ENCODE measurements around the gene CFDP1. TPM values are rescaled to one million over a fixed set of nuclear protein-coding genes. Genes with fewer than 3 reads are reported as not detected.

CFDP1 gene
- total RNA-seq, 1 donor from 2014 or later = 49.0 TPM

- Histone ChIP-seq H3K4me1 (peaks cover 8% of the 10 kb centered on the region), H3K36me3 (peaks cover 29% of the 10 kb centered on the region), H3K9me3 (no peaks in the 10 kb centered on the region), H3K27me3 (no peaks in the 10 kb centered on the region), H3K27ac (no peak overlapping the region), H3K4me3 (no peak overlapping the region)
- DNase-seq = no peak
- intact Hi-C loops (cut with DNase I) = no loop called here
- no peak for ATAC-seq
- TF ChIP-seq, protein P1, sequence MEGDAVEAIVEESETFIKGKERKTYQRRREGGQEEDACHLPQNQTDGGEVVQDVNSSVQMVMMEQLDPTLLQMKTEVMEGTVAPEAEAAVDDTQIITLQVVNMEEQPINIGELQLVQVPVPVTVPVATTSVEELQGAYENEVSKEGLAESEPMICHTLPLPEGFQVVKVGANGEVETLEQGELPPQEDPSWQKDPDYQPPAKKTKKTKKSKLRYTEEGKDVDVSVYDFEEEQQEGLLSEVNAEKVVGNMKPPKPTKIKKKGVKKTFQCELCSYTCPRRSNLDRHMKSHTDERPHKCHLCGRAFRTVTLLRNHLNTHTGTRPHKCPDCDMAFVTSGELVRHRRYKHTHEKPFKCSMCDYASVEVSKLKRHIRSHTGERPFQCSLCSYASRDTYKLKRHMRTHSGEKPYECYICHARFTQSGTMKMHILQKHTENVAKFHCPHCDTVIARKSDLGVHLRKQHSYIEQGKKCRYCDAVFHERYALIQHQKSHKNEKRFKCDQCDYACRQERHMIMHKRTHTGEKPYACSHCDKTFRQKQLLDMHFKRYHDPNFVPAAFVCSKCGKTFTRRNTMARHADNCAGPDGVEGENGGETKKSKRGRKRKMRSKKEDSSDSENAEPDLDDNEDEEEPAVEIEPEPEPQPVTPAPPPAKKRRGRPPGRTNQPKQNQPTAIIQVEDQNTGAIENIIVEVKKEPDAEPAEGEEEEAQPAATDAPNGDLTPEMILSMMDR (IDR thresholded peaks at IDR 0.05) = no peak
Observed at GRCh38 chr16:75406943-75407342, 26.4 kb downstream of the CFDP1 start.

GRCh38 chr16:75402821-75403475, 30.4 kb downstream of the CFDP1 start:
- DNase-seq (no peak), ATAC-seq (no peak)
- Histone ChIP-seq H3K36me3 (no peaks in the 10 kb centered on the region), H3K27me3 (no peaks in the 10 kb centered on the region), H3K9me3 (no peaks in the 10 kb centered on the region), H3K4me3 (no peak overlapping the region), H3K4me1 (peaks cover 13% of the 10 kb centered on the region), H3K27ac (no peak overlapping the region)
- intact Hi-C loops (cut with DNase I) = no loop called here
- TF ChIP-seq, protein P1 (IDR thresholded peaks at IDR 0.05) = peak; percentile 79

DNA sequence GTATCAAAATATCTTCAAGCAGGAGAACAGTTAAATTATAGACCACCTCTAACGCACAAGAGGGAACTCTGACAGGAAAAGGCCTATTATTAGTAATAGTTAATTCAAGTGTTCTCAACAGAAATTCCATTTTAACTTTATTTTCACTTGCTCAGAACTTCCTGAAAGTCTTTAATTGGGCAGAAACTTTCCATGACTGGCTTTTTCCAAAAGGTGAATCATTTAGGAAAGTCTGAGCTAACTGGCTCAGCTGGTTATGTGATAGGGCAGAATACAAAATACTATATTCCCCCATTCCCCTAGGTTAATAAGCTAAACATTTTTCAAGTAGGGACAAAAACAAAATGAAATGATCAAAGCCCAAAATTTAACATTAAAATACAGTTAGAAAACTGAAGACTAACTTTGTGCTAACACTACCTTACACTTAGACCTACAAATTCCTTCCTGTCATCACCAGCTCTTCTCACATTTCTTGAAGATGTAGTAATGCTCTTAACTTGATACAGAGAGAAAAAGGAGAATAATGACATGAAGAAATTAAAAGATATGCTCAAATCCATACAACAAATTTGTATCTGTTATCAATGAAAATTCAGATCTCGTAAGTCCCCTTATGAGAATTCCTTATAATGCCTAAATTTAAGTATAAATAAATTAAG, 31.0 kb downstream of the CFDP1 start:
- TF ChIP-seq, protein P1 (IDR thresholded peaks at IDR 0.05) = no peak
- no peak overlapping the region for H3K4me3 ChIP-seq
- H3K27ac ChIP-seq = no peak overlapping the region
- intact Hi-C loops (cut with DNase I) = no loop called here
- peaks cover 13% of the 10 kb centered on the region for H3K4me1 ChIP-seq
- no peaks in the 10 kb centered on the region for H3K9me3 ChIP-seq
- no peak for ATAC-seq
- no peak for DNase-seq
- no peaks in the 10 kb centered on the region for H3K36me3 ChIP-seq
- no peaks in the 10 kb centered on the region for H3K27me3 ChIP-seq

DNA sequence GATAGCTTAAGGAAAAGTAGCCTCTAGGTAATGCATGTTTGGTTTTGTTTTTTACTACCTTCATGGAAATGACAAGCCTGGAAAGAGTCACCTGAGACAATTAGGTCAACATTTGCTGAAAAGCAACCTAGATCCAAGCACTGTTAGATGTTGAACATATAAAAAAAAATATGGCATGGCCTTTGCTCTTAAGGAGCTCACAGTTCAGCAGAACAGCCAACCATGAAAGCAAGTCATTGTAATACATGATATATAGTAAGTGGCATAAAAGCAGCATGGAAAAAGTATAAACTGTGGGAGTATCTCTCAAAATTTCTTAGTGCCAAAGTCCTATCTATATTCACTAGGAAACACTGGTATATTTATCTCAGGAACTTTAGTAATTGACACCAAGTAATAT, 31.6 kb downstream of the CFDP1 start:
- Histone ChIP-seq H3K36me3 (no peaks in the 10 kb centered on the region), H3K4me3 (no peak overlapping the region), H3K27ac (no peak overlapping the region), H3K4me1 (peaks cover 13% of the 10 kb centered on the region), H3K27me3 (no peaks in the 10 kb centered on the region), H3K9me3 (no peaks in the 10 kb centered on the region)
- no peak for DNase-seq
- TF ChIP-seq, protein P1 (IDR thresholded peaks at IDR 0.05) = no peak
- intact Hi-C loops (cut with DNase I) = no loop called here
- ATAC-seq = no peak

DNA sequence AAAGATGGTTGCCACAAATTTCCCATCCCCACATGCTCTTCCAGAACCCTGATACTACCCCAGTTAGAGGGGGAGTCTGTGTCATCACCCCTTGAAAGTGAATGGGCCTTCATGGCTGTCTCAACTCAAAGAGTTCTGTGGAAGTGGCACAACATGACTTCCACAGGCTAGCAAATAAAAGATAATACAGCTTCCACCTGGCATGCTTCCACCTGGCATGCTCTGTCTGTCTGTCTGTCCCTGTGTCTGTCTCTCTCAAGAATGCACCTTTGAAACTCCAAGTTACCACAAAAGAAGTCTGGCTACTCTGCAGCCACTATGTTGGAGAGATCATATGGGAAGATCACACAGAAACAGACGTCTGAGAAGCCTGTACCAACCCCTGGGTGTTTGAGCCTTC, 35.0 kb downstream of the CFDP1 start:
- peaks cover 12% of the 10 kb centered on the region for H3K36me3 ChIP-seq
- no peak overlapping the region for H3K4me3 ChIP-seq
- H3K27me3 ChIP-seq = no peaks in the 10 kb centered on the region
- DNase-seq = no peak
- ATAC-seq = no peak
- intact Hi-C loops (cut with DNase I) = no loop called here
- H3K9me3 ChIP-seq = no peaks in the 10 kb centered on the region
- peaks cover 13% of the 10 kb centered on the region for H3K4me1 ChIP-seq
- H3K27ac ChIP-seq = no peak overlapping the region
- TF ChIP-seq, protein P1 (IDR thresholded peaks at IDR 0.05) = no peak
